Measurements from ENCODE around the gene TRRAP.
A peak's percentile ranks its signal among the peaks of the same experiment; 100 is the strongest.

DNA sequence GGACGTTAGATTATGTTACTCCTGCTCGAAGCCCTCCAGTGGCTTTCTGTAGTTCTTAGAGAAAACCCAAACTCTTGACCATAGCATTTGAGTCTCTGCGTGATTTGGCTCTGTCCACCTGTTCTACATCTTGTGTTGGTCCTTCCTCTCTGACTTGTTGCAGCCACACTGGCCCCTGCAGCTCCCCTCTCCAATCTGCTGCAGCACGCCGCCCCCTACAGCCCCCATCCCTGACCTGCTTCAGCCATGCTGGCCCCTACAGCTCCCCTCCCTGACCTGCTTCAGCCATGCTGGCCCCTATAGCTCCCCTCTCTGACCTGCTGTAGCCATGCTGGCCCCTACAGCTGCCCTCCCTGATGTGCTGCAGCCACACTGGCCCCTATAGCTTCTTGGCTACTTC lies 29.2 kb downstream of the TRRAP start:
- TF ChIP-seq POLR2AphosphoS5 (IDR thresholded peaks at IDR 0.05; ENCODE audit: low read depth) = no peak
- no peak for TF ChIP-seq EZH2 (IDR thresholded peaks at IDR 0.05; ENCODE audit: low read depth, unreplicated experiment)
- peak in 1 of 2 experiments; percentile 35; a peak in 2 of 4 replicates for TF ChIP-seq CTCF (conservative IDR thresholded peaks at IDR 0.05; ENCODE audit: low read depth in 2 of 2)

Measured in GM23338 (cell line).